Thyroid gland (tissue), 4 donors: ENCODE measurements around the gene ANKRD65. TPM values are rescaled to one million over a fixed set of nuclear protein-coding genes. Genes with fewer than 3 reads are reported as not detected.
A peak's percentile ranks its signal among the peaks of the same experiment; 100 is the strongest.

Experiments
- DNase-seq, 2 donors: peaks; one replicate each; pipeline ENCODE4 v3.0.0-alpha.2; 2019
- H3K27ac ChIP-seq, 3 donors: fragments of 200-600 bp; sonication (generic); 1 replicate in 2 of 3; 2 replicates in 1 of 3; pipeline ENCODE4 v1.5.1; 2016 to 2019; ENCODE audit warnings: mild to moderate bottlenecking in 1 of 3, moderate library complexity in 1 of 3
- H3K27me3 ChIP-seq: fragments of 200-600 bp; sonication (generic); one replicate; pipeline ENCODE4 v1.5.1; 2019
- H3K36me3 ChIP-seq, 2 donors: fragments of 200-600 bp; sonication (generic); one replicate each; pipeline ENCODE4 v1.5.1; 2016 to 2019
- H3K4me1 ChIP-seq, 2 donors: fragments of 200-600 bp; sonication (generic); one replicate each; pipeline ENCODE4 v1.5.1; 2017 to 2019
- H3K4me3 ChIP-seq, 3 donors: fragments of 200-600 bp; sonication (generic); replicated peaks in 1 of 3; 1 replicate in 2 of 3; 2 replicates in 1 of 3; pipeline ENCODE4 v1.5.1; 2016; ENCODE audit warnings: mild to moderate bottlenecking in 1 of 3
- H3K9me3 ChIP-seq: fragments of 200-600 bp; sonication (generic); one replicate; pipeline ENCODE4 v1.5.1; 2017
- CTCF ChIP-seq, 6 experiments: fragments of 200-600 bp in 3 of 6; fragments of 450-650 bp in 3 of 6; sonication (generic) in 3 of 6; IDR thresholded peaks; one replicate each; pipeline ENCODE4 v1.5.1; 2016 to 2019; ENCODE audit warnings: antibody characterized with exemption in 6 of 6, mild to moderate bottlenecking in 2 of 6, inconsistent platforms in 1 of 6, moderate library complexity in 1 of 6
- POLR2A ChIP-seq, 2 donors: fragments of 450-650 bp; IDR thresholded peaks; one replicate each; pipeline ENCODE4 v1.6.1; 2017; ENCODE audit warnings: antibody characterized with exemption in 2 of 2, mild to moderate bottlenecking in 2 of 2, moderate library complexity in 1 of 2
- WGBS, 2 donors: methylation state at CpG; one replicate each; pipeline ENCODE4 v1.1.5; 2017; 5-methylcytosine and 5-hydroxymethylcytosine counted together
- intact Hi-C: fragments of 100-400 bp; cut with DNase I; formaldehyde crosslinking; loops from one replicate; pipeline ENCODE4 v1.15.1; 2023
- total RNA-seq, 4 donors: library from RNA; depleted of rRNA; stranded (reverse); fragments of >200 nt; gene quantifications; one replicate each; pipeline ENCODE4 v1.2.3, GENCODE V29; 2016

The ANKRD65 gene
- total RNA-seq, 4 donors from 2014 or later: 2.0 to 3.2 (median 2.4) TPM

DNA sequence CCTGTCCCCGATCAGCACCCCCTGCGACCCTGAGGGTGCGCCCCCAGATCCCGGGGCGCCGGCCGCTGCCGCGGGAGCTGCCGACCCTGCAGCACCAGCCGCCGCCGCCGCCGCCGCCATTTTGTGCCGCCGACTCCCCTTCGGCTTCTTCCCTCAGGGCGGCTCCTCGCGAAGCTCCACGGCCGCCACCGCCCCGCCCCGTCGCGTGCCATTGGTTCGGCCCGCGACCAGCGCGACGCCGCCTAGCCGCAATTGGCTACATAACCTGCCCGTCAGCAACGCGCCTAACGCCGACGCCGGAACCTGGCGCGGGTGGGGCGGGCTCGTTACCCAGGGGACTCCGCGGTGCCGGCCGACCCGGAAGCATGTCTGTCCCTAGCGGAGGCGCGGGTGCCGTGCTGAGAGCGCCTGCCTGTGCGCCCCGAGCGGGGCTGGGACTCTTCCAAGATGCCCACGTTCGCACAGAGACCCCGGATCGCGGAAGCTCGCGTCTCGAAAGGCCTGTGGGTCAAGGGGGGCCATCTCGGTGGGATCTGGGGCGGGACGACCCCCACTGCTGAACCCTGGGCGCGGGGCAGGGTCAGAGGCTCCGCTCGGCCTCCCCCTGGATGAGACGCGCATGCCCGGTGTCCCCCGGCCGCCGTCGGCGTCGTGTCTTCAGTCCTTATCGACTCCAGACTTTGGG is 21.7 kb downstream of the ANKRD65 start, which contains the start of gene CCNL2:
CCNL2 (minus strand) TSS at position 149 of the 685 bp plus-strand sequence; CDS start at position 120, 29 bp downstream.
- peak in 1 of 2 donors; percentile 74 for TF ChIP-seq POLR2A (IDR thresholded peaks at IDR 0.05)
- TF ChIP-seq CTCF (IDR thresholded peaks at IDR 0.05): peak in 5 of 6 experiments; percentile 44 to 79 (median 70)
- Histone ChIP-seq H3K4me3 (peak within 1 kb of the TSS; percentile 84 to 99 (median 87)), H3K36me3 (peaks cover 41 to 42% of the 10 kb centered on the region in 2 donors), H3K27me3 (no peaks in the 10 kb centered on the region), H3K27ac (peak within 1 kb of the TSS; percentile 46 to 84 (median 48)), H3K9me3 (no peaks in the 10 kb centered on the region), H3K4me1 (peaks cover 16 to 18% of the 10 kb centered on the region in 2 donors)
- intact Hi-C loops: no loop called here
- DNase-seq: peak; percentile 99
- WGBS, 2 donors: 0% methylated on average over 6 to 20 of the region's 86 CpGs

GRCh38 chr1:1398677-1399186 is 22.3 kb downstream of the ANKRD65 start:
- H3K27ac ChIP-seq: peak overlapping the region; percentile 46 to 54 (median 48)
- H3K4me1 ChIP-seq: peaks cover 16 to 18% of the 10 kb centered on the region in 2 donors
- intact Hi-C loops: no loop called here
- no peaks in the 10 kb centered on the region for H3K9me3 ChIP-seq
- H3K4me3 ChIP-seq: peak overlapping the region; percentile 84 to 99 (median 87)
- no peaks in the 10 kb centered on the region for H3K27me3 ChIP-seq
- WGBS, 2 donors: 0 to 3% methylated on average over 2 to 10 of the region's 54 CpGs
- H3K36me3 ChIP-seq: peaks cover 44 to 45% of the 10 kb centered on the region in 2 donors
- no peak for TF ChIP-seq POLR2A (IDR thresholded peaks at IDR 0.05)
- TF ChIP-seq CTCF (IDR thresholded peaks at IDR 0.05): no peak
- peak in 1 of 2 donors; percentile 22 for DNase-seq

DNA sequence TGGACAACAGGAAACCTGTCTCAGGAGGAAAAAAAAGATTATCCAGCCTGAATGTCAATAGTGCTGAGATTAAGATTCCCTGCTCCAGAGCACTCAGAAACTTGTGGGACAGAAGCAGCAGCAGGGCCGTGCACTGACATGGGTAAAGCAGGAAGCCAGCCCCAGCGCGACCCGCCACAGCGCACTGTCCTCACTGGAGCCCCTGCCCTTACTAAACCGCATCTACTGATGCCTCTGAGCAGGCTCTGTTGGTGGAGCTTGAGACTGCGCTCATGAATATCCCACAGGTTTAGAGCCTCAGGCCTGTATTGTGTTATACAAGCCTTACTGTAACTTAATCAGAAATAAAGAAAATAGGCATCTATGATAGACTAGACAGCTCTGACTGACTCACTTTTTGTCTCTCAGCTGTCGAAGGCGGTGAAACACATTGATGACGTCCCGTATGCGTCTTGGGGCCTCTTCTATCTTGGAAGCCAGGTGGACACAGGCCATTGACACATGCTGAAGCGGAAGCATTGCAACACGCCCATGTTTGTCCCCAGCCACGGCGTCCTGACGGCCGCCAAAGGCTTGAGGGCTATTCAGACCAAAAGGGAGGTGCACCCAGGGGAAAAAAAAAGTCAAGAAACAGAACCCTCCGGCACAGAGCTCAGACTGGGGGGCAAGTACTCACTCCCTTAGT is 23.1 kb downstream of the ANKRD65 start:
- peaks cover 45 to 48% of the 10 kb centered on the region in 2 donors for H3K36me3 ChIP-seq
- intact Hi-C loops: no loop called here

GRCh38 chr1:1395166-1395565 is 25.9 kb downstream of the ANKRD65 start:
- Histone ChIP-seq H3K27me3 (no peaks in the 10 kb centered on the region), H3K9me3 (no peaks in the 10 kb centered on the region), H3K27ac (no peak overlapping the region), H3K36me3 (peaks cover 62 to 68% of the 10 kb centered on the region in 2 donors), H3K4me3 (no peak overlapping the region), H3K4me1 (peaks cover 10 to 14% of the 10 kb centered on the region in 2 donors)
- no peak for DNase-seq
- 88 to 93% methylated on average over 11 of the region's 11 CpGs for WGBS, 2 donors
- TF ChIP-seq POLR2A (IDR thresholded peaks at IDR 0.05): no peak
- no peak for TF ChIP-seq CTCF (IDR thresholded peaks at IDR 0.05)
- intact Hi-C loops: no loop called here

More for the DNA sequence above, 23.1 kb downstream of the ANKRD65 start:
- 53 to 62% methylated on average over 15 to 19 of the region's 19 CpGs for WGBS, 2 donors
- no peaks in the 10 kb centered on the region for H3K27me3 ChIP-seq
- no peak overlapping the region for H3K27ac ChIP-seq
- peak overlapping the region in 2 of 3 donors; percentile 84 to 87 for H3K4me3 ChIP-seq
- no peak for DNase-seq
- no peak for TF ChIP-seq POLR2A (IDR thresholded peaks at IDR 0.05)
- TF ChIP-seq CTCF (IDR thresholded peaks at IDR 0.05): no peak
- no peaks in the 10 kb centered on the region for H3K9me3 ChIP-seq
- peaks cover 16 to 18% of the 10 kb centered on the region in 2 donors for H3K4me1 ChIP-seq
